ENCODE data around the gene GIMAP5. TPM values are rescaled to one million over a fixed set of nuclear protein-coding genes. Genes with fewer than 3 reads are reported as not detected.

GIMAP5 gene
- total RNA-seq, 1 donor from 2014 or later, result 31.9 TPM

- intact Hi-C loops (cut with DNase I), result no loop called here
- DNase-seq (no peak), ATAC-seq (no peak)
- Histone ChIP-seq H3K27ac (peak overlapping the region; percentile 86), H3K27me3 (ENCODE audit: low read depth) (no peaks in the 10 kb centered on the region), H3K4me1 (peaks cover 28% of the 10 kb centered on the region), H3K4me3 (peak overlapping the region; percentile 68), H3K36me3 (peaks cover 34% of the 10 kb centered on the region), H3K9me3 (no peaks in the 10 kb centered on the region)
- peak; percentile 22 for TF ChIP-seq CTCF (IDR thresholded peaks at IDR 0.05)
These were observed 1.8 kb downstream of the GIMAP5 start for GRCh38 chr7:150739033-150739432.

GRCh38 chr7:150740053-150740452 lies 2.8 kb downstream of the GIMAP5 start:
- no peak for TF ChIP-seq CTCF (IDR thresholded peaks at IDR 0.05)
- peak overlapping the region; percentile 68 for H3K4me3 ChIP-seq
- intact Hi-C loops (cut with DNase I), result no loop called here

GRCh38 chr7:150742286-150742968 lies 5.2 kb downstream of the GIMAP5 start:
- Histone ChIP-seq H3K4me1 (peaks cover 22% of the 10 kb centered on the region), H3K36me3 (peaks cover 42% of the 10 kb centered on the region), H3K4me3 (peak overlapping the region; percentile 68), H3K27ac (peak overlapping the region; percentile 18), H3K9me3 (no peaks in the 10 kb centered on the region), H3K27me3 (ENCODE audit: low read depth) (no peaks in the 10 kb centered on the region)
- intact Hi-C loops (cut with DNase I), result no loop called here
- DNase-seq (no peak), ATAC-seq (no peak)
- no peak for TF ChIP-seq CTCF (IDR thresholded peaks at IDR 0.05)

More at GRCh38 chr7:150740053-150740452, 2.8 kb downstream of the GIMAP5 start:
- no peaks in the 10 kb centered on the region for H3K9me3 ChIP-seq
- no peaks in the 10 kb centered on the region for H3K27me3 ChIP-seq (ENCODE audit: low read depth)
- ATAC-seq (no peak), DNase-seq (no peak)
- peaks cover 28% of the 10 kb centered on the region for H3K4me1 ChIP-seq
- H3K36me3 ChIP-seq, result peaks cover 42% of the 10 kb centered on the region
- peak overlapping the region; percentile 86 for H3K27ac ChIP-seq

- intact Hi-C loops (cut with DNase I), result no loop called here
- DNase-seq (no peak), ATAC-seq (no peak)
- H3K27me3 ChIP-seq (ENCODE audit: low read depth), result no peaks in the 10 kb centered on the region
- H3K36me3 ChIP-seq, result peaks cover 42% of the 10 kb centered on the region
- no peak overlapping the region for H3K27ac ChIP-seq
- no peak for TF ChIP-seq CTCF (IDR thresholded peaks at IDR 0.05)
- H3K4me3 ChIP-seq, result no peak overlapping the region
- H3K4me1 ChIP-seq, result peaks cover 22% of the 10 kb centered on the region
- H3K9me3 ChIP-seq, result no peaks in the 10 kb centered on the region
These were observed 6.9 kb downstream of the GIMAP5 start for GRCh38 chr7:150744041-150744656.

GRCh38 chr7:150745086-150745485 lies 7.9 kb downstream of the GIMAP5 start:
- H3K36me3 ChIP-seq, result peaks cover 42% of the 10 kb centered on the region
- TF ChIP-seq CTCF (IDR thresholded peaks at IDR 0.05), result no peak
- intact Hi-C loops (cut with DNase I), result no loop called here
- ATAC-seq (no peak), DNase-seq (no peak)
- H3K27ac ChIP-seq, result no peak overlapping the region
- no peaks in the 10 kb centered on the region for H3K27me3 ChIP-seq (ENCODE audit: low read depth)
- no peak overlapping the region for H3K4me3 ChIP-seq
- H3K9me3 ChIP-seq, result no peaks in the 10 kb centered on the region
- peaks cover 22% of the 10 kb centered on the region for H3K4me1 ChIP-seq
